Neural cell (in vitro differentiated cells): ENCODE results near the gene ADARB2. TPM values are rescaled to one million over a fixed set of nuclear protein-coding genes. Genes with fewer than 3 reads are reported as not detected.

Experiments
- H2AFZ ChIP-seq: fragments of 200-600, 300-800 bp; sonication (generic), shearing (Covaris generic); 2 replicates; pipeline ENCODE4 v1.6.0; 2014; ENCODE audit warnings: low read depth, mild to moderate bottlenecking, antibody characterized with exemption, low read length, moderate library complexity
- H3F3A ChIP-seq: fragments of 200-600 bp; shearing (Covaris generic); 2 replicates; pipeline ENCODE4 v1.6.1; 2016; ENCODE audit warnings: mild to moderate bottlenecking, moderate library complexity, mixed read lengths, antibody characterized with exemption, low read length; ENCODE audit not compliant: insufficient read depth, poor library complexity, severe bottlenecking
- H3K27ac ChIP-seq: fragments of 200-600, 300-800 bp; sonication (generic), shearing (Covaris generic); 2 replicates; pipeline ENCODE4 v1.5.1; 2014; ENCODE audit warnings: mild to moderate bottlenecking, low read length, moderate library complexity
- H3K27me3 ChIP-seq: fragments of 300-800, 200-600 bp; sonication (generic), shearing (Covaris generic); 2 replicates; pipeline ENCODE4 v1.6.0; 2014; ENCODE audit warnings: mild to moderate bottlenecking, low read depth, low read length, moderate library complexity; ENCODE audit not compliant: insufficient read depth
- H3K36me3 ChIP-seq: fragments of 300-800, 200-600 bp; sonication (generic), shearing (Covaris generic); 2 replicates; pipeline ENCODE4 v1.5.1; 2014; ENCODE audit warnings: mild to moderate bottlenecking, antibody characterized with exemption, low read length, moderate library complexity; ENCODE audit not compliant: insufficient read depth
- H3K4me2 ChIP-seq: fragments of 300-800, 200-600 bp; sonication (generic), shearing (Covaris generic); 2 replicates; pipeline ENCODE4 v1.6.0; 2014; ENCODE audit warnings: mild to moderate bottlenecking, low read length
- H3K4me3 ChIP-seq: fragments of 300-800, 200-600 bp; sonication (generic), shearing (Covaris generic); 2 replicates; pipeline ENCODE4 v1.5.1; 2014; ENCODE audit warnings: mild to moderate bottlenecking, low read length, moderate library complexity
- H3K79me2 ChIP-seq: fragments of 200-600 bp; shearing (Covaris generic); replicated peaks from 2 replicates; pipeline ENCODE4 v1.6.0; 2014; ENCODE audit warnings: mild to moderate bottlenecking, low read length, moderate library complexity; ENCODE audit not compliant: insufficient read depth
- H3K9ac ChIP-seq: fragments of 300-800, 200-600 bp; sonication (generic), shearing (Covaris generic); 2 replicates; pipeline ENCODE4 v1.6.1; 2016; ENCODE audit warnings: mild to moderate bottlenecking, low read length, mixed read lengths
- H3K9me2 ChIP-seq: fragments of 200-600 bp; shearing (Covaris generic); 2 replicates; pipeline ENCODE4 v1.6.1; 2016; ENCODE audit warnings: mild to moderate bottlenecking, low read length, mixed read lengths; ENCODE audit not compliant: insufficient read depth
- H3K9me3 ChIP-seq: fragments of 200-600, 300-800 bp; sonication (generic), shearing (Covaris generic); 2 replicates; pipeline ENCODE4 v1.6.1; 2016; ENCODE audit warnings: mild to moderate bottlenecking, mixed run types, low read length, moderate library complexity, mixed read lengths
- H4K20me1 ChIP-seq: fragments of 200-600 bp; shearing (Covaris generic); 2 replicates; pipeline ENCODE4 v1.6.1; 2016; ENCODE audit warnings: mild to moderate bottlenecking, mixed run types; ENCODE audit not compliant: insufficient read depth
- EP300 ChIP-seq: fragments of 450-650 bp; conservative IDR thresholded peaks from 2 replicates; pipeline ENCODE4 v1.6.1; 2014; ENCODE audit warnings: antibody characterized with exemption, mild to moderate bottlenecking, moderate library complexity; ENCODE audit not compliant: poor library complexity, severe bottlenecking
- EZH2 ChIP-seq: fragments of 200-600, 300-800 bp; shearing (Covaris generic), sonication (generic); IDR thresholded peaks from 2 replicates; pipeline ENCODE4 v1.6.1; 2014; ENCODE audit warnings: antibody characterized with exemption, low read length, borderline replicate concordance, mild to moderate bottlenecking; ENCODE audit not compliant: insufficient read depth, poor library complexity, severe bottlenecking
- MXI1 ChIP-seq: fragments of 450-650 bp; conservative IDR thresholded peaks from 2 replicates; pipeline ENCODE4 v1.6.1; 2014; ENCODE audit warnings: antibody characterized with exemption, mild to moderate bottlenecking; ENCODE audit not compliant: poor library complexity, severe bottlenecking
- POLR2AphosphoS5 ChIP-seq: IDR thresholded peaks from 2 replicates; pipeline ENCODE4 v1.6.1; 2012
- RAD21 ChIP-seq: fragments of 450-650 bp; conservative IDR thresholded peaks from 2 replicates; pipeline ENCODE4 v1.6.1; 2014; ENCODE audit warnings: antibody characterized with exemption, mild to moderate bottlenecking, moderate library complexity
- SMC3 ChIP-seq: fragments of 450-650 bp; conservative IDR thresholded peaks from 2 replicates; pipeline ENCODE4 v1.6.1; 2014; ENCODE audit warnings: antibody characterized with exemption, mild to moderate bottlenecking, moderate library complexity; ENCODE audit not compliant: poor library complexity
- TAF1 ChIP-seq: IDR thresholded peaks from 2 replicates; pipeline ENCODE4 v1.6.1; 2012; ENCODE audit warnings: low read depth
- polyA plus RNA-seq: library from polyadenylated mRNA; depleted of rRNA; stranded (reverse); fragments of >200 nt; gene quantifications from 2 replicates; pipeline ENCODE4 v1.2.3, GENCODE V29; 2014
- TF ChIP-seq, protein P1 (sequence below): IDR thresholded peaks from 2 replicates; pipeline ENCODE4 v1.6.1; 2012; ENCODE audit warnings: borderline replicate concordance
- TF ChIP-seq, protein P2 (sequence below): fragments of 450-650 bp; IDR thresholded peaks from 2 replicates; pipeline ENCODE4 v1.5.1; 2014; ENCODE audit warnings: antibody characterized with exemption, mild to moderate bottlenecking, moderate library complexity; ENCODE audit not compliant: poor library complexity, severe bottlenecking

The ADARB2 gene
- polyA plus RNA-seq, 1 donor from 2014 or later = 3.6 TPM

DNA sequence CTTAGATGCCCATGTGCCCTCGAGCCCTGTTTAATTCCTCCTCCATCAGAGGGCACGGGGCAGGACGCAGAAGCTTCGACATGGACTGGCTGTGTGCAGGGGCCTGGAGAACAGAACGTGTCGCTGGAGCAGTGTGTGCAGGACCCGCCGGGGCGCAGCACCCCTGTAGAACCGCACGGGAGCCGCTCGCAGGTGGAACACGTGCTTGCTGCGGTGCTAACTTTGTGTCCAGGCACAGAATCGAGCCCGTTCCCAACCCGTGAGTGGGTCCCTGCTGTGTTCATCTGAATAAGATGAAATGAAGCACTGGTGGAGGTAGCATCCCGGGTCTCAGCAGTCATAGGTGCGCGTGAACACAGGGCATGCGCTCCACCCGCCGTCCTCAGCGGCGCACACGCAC lies 564.2 kb downstream of the ADARB2 start:
- Histone ChIP-seq H4K20me1 (no peaks in the 10 kb centered on the region), H2AFZ (no peak overlapping the region)

DNA sequence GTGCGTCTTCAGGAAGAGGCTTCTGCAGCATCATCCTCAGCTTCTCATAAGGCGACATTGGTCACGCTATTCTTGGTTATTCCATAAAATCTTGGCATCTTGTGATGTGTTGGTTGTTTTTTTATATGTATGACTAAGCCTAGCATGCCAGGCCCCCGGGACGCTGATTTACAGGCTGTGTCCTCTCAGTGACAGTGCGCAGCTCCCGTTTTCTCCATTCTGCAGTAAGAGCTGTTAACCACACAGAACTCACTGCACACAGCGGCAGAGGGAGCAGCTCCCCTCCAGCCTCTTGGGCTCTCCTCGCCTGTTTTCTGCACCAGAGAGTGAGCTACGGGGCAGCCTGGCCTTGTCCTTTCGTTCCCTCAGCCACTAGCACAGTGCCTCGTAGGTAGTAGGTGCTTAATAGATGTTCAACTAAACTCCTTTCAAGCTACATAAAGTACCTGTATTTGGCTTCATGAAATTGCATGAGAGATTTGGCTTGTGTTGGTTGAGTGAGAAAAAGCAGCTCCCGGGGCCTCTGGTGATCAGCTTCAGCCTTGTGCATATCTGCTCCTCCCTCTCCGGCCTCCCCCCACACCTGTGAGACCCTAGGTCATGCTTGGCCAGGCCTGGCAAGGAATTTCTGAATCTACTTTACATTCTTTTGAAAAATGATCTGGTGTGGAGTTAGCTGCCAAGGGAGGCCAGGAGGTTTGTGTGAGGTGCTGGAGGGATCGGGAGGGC lies 564.9 kb downstream of the ADARB2 start:
- no peaks in the 10 kb centered on the region for H3K9me3 ChIP-seq
- no peaks in the 10 kb centered on the region for H3K36me3 ChIP-seq
- no peaks in the 10 kb centered on the region for H3K79me2 ChIP-seq
- no peak overlapping the region for H3K9ac ChIP-seq
- no peak overlapping the region for H3K4me2 ChIP-seq
- no peaks in the 10 kb centered on the region for H4K20me1 ChIP-seq
- TF ChIP-seq POLR2AphosphoS5 = no peak
- TF ChIP-seq, protein P1, sequence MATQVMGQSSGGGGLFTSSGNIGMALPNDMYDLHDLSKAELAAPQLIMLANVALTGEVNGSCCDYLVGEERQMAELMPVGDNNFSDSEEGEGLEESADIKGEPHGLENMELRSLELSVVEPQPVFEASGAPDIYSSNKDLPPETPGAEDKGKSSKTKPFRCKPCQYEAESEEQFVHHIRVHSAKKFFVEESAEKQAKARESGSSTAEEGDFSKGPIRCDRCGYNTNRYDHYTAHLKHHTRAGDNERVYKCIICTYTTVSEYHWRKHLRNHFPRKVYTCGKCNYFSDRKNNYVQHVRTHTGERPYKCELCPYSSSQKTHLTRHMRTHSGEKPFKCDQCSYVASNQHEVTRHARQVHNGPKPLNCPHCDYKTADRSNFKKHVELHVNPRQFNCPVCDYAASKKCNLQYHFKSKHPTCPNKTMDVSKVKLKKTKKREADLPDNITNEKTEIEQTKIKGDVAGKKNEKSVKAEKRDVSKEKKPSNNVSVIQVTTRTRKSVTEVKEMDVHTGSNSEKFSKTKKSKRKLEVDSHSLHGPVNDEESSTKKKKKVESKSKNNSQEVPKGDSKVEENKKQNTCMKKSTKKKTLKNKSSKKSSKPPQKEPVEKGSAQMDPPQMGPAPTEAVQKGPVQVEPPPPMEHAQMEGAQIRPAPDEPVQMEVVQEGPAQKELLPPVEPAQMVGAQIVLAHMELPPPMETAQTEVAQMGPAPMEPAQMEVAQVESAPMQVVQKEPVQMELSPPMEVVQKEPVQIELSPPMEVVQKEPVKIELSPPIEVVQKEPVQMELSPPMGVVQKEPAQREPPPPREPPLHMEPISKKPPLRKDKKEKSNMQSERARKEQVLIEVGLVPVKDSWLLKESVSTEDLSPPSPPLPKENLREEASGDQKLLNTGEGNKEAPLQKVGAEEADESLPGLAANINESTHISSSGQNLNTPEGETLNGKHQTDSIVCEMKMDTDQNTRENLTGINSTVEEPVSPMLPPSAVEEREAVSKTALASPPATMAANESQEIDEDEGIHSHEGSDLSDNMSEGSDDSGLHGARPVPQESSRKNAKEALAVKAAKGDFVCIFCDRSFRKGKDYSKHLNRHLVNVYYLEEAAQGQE = no peak
- no peak for TF ChIP-seq EZH2
- TF ChIP-seq EP300 = no peak
- TF ChIP-seq MXI1 = no peak
- TF ChIP-seq RAD21 = no peak
- TF ChIP-seq SMC3 = no peak
- TF ChIP-seq TAF1 = no peak
- H2AFZ ChIP-seq = no peak overlapping the region
- H3F3A ChIP-seq = no peaks in the 10 kb centered on the region
- no peak overlapping the region for H3K27ac ChIP-seq
- no peaks in the 10 kb centered on the region for H3K27me3 ChIP-seq
- H3K4me3 ChIP-seq = no peak overlapping the region
- no peaks in the 10 kb centered on the region for H3K9me2 ChIP-seq

More for the DNA sequence above, 564.2 kb downstream of the ADARB2 start:
- Histone ChIP-seq H3K27me3 (no peaks in the 10 kb centered on the region), H3K27ac (no peak overlapping the region), H3K36me3 (no peaks in the 10 kb centered on the region), H3K4me2 (no peak overlapping the region), H3K9ac (no peak overlapping the region), H3K79me2 (no peaks in the 10 kb centered on the region), H3K9me2 (no peaks in the 10 kb centered on the region), H3K4me3 (no peak overlapping the region), H3F3A (no peaks in the 10 kb centered on the region), H3K9me3 (no peaks in the 10 kb centered on the region)
- TF ChIP-seq, protein P1 = no peak
- TF ChIP-seq POLR2AphosphoS5 = no peak
- no peak for TF ChIP-seq TAF1
- TF ChIP-seq EZH2 = no peak
- TF ChIP-seq, protein P2, sequence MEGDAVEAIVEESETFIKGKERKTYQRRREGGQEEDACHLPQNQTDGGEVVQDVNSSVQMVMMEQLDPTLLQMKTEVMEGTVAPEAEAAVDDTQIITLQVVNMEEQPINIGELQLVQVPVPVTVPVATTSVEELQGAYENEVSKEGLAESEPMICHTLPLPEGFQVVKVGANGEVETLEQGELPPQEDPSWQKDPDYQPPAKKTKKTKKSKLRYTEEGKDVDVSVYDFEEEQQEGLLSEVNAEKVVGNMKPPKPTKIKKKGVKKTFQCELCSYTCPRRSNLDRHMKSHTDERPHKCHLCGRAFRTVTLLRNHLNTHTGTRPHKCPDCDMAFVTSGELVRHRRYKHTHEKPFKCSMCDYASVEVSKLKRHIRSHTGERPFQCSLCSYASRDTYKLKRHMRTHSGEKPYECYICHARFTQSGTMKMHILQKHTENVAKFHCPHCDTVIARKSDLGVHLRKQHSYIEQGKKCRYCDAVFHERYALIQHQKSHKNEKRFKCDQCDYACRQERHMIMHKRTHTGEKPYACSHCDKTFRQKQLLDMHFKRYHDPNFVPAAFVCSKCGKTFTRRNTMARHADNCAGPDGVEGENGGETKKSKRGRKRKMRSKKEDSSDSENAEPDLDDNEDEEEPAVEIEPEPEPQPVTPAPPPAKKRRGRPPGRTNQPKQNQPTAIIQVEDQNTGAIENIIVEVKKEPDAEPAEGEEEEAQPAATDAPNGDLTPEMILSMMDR = no peak
- no peak for TF ChIP-seq SMC3
- no peak for TF ChIP-seq RAD21
- no peak for TF ChIP-seq EP300
- no peak for TF ChIP-seq MXI1
